Raji (cell line): ENCODE results near the gene NR2C1.

Experiments used
- POLR2A ChIP-seq: IDR thresholded peaks from 2 replicates; pipeline ENCODE4 v1.6.1; 2011; ENCODE audit warnings: low read depth, low read length, control low read depth; ENCODE audit not compliant: insufficient read depth

NR2C1 gene

GRCh38 chr12:94988471-94988870, 84.9 kb downstream of the NR2C1 start:
- TF ChIP-seq POLR2A: no peak

GRCh38 chr12:94987801-94988200, 85.6 kb downstream of the NR2C1 start:
- TF ChIP-seq POLR2A: no peak

GRCh38 chr12:94987076-94987669, 86.2 kb downstream of the NR2C1 start:
- TF ChIP-seq POLR2A: no peak

DNA sequence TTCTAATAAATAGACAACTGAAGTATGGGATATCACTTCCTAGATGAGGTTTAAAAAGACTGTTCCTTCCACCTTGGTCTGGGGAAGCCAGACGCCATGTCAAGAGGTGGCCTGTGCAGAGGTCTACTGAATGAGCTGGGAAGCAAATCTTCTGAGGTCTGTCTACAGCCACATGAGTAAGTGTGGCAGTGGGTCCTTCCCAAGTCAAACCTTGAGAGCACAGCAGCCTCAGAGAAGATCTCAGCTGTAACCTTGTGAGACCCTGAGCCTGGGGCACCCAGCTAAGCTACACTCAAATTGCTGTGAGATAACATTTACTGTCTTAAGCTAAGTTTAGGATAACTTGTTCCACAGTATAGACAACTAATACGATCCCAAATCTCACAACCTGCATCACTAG, 90.1 kb downstream of the NR2C1 start:
- no peak for TF ChIP-seq POLR2A

DNA sequence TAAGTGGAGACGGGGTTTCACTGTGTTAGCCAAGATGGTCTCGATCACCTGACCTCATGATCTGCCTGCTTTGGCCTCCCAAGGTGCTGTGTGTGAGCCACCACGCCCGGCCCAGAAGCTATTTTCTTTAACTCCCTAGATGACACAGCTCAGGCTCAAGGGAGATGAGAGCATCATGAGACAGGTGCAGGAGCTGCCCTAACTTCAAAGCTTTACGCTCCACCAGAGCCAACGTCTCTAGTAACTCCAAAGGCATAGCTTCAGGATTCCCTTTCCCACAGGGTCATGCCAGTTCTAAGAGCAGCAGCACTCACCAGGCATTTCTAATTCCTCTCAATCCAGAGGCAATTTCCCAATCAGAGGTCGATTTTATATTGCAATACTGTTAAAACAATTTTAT, 91.0 kb downstream of the NR2C1 start:
- TF ChIP-seq POLR2A: no peak

DNA sequence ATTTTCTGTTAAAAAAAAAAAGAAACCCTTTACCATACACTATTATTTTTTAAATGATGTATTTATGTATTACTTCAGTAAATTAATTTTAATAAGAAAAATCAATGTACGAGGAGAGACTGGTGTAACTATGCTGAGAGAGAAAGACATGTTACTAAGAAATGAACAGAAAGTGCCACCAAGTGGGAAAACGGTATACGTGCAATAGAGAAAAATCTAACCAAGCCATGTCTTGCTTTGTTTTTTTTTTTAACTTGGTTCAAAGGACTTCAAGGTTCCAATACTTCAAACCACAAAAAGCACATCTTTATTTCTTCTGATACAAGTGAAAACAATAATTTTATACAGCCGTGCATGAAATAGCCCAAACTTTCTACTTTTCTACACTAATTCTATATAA, 92.8 kb downstream of the NR2C1 start:
- no peak for TF ChIP-seq POLR2A

GRCh38 chr12:94979941-94980340, 93.5 kb downstream of the NR2C1 start:
- no peak for TF ChIP-seq POLR2A

- TF ChIP-seq POLR2A: no peak
Observed at GRCh38 chr12:94977766-94978468, 95.5 kb downstream of the NR2C1 start.

DNA sequence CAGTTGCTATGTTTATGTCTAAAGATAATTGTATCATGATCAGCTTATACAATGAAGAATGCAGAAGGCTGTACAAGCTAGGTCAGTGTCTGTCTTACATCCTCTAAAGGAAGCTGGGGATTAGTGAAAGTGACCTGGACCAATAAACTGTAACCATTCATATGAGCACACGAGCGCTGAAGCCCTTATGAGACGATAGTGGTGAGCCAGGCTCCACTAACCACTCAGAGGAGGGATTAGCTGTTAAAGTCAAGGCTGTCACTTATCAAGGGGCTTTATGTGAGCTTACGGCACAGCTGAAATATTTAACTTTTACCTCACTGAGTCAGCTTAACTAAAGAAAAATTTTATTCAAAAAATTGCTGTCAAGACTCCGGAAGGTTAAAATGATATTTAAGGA, 100.2 kb downstream of the NR2C1 start:
- no peak for TF ChIP-seq POLR2A

- TF ChIP-seq POLR2A: no peak
Observed at GRCh38 chr12:94972795-94973194, 100.6 kb downstream of the NR2C1 start.

DNA sequence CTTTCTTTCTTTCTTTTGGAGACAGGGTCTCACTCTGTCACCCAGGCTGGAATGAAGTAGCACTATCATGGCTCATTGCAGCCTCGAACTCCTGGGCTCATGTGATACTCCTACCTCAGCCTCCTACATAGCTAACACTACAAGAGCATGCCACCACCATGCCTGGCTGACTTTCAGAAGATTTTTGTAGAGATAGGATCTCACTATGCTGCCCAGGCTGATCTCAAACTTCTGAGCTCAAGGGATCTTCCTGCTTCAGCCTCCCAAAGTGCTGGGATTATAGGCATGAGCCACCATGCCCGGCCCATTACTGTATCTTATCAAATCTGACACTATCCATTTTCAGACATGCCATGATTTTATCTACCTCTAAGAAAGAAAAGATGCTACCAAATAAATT, 101.5 kb downstream of the NR2C1 start:
- TF ChIP-seq POLR2A: no peak

- no peak for TF ChIP-seq POLR2A
Observed at GRCh38 chr12:94970560-94970959, 102.9 kb downstream of the NR2C1 start.
